HG03565 (cell line): ENCODE results near the gene SIGLEC11.

Experiments used
- ATAC-seq: cut with Tn5 transposase; IDR thresholded peaks from one replicate; pipeline ENCODE4 v1.9.1; 2021; ENCODE audit warnings: mild to moderate bottlenecking, moderate library complexity; ENCODE audit not compliant: unreplicated experiment

The SIGLEC11 gene

GRCh38 chr19:49907745-49908446 lies 53.1 kb downstream of the SIGLEC11 start:
- no peak for ATAC-seq

- no peak for ATAC-seq
Observed at GRCh38 chr19:49906879-49907564, 54.0 kb downstream of the SIGLEC11 start.

- no peak for ATAC-seq
Observed at GRCh38 chr19:49904136-49904535, 56.8 kb downstream of the SIGLEC11 start.
